GM19372 (cell line): ENCODE results near the gene CMC2.

Source experiments
- ATAC-seq: cut with Tn5 transposase; IDR thresholded peaks from one replicate; pipeline ENCODE4 v1.9.1; 2021; ENCODE audit warnings: mild to moderate bottlenecking, low read depth, moderate library complexity; ENCODE audit not compliant: unreplicated experiment

The CMC2 gene

DNA sequence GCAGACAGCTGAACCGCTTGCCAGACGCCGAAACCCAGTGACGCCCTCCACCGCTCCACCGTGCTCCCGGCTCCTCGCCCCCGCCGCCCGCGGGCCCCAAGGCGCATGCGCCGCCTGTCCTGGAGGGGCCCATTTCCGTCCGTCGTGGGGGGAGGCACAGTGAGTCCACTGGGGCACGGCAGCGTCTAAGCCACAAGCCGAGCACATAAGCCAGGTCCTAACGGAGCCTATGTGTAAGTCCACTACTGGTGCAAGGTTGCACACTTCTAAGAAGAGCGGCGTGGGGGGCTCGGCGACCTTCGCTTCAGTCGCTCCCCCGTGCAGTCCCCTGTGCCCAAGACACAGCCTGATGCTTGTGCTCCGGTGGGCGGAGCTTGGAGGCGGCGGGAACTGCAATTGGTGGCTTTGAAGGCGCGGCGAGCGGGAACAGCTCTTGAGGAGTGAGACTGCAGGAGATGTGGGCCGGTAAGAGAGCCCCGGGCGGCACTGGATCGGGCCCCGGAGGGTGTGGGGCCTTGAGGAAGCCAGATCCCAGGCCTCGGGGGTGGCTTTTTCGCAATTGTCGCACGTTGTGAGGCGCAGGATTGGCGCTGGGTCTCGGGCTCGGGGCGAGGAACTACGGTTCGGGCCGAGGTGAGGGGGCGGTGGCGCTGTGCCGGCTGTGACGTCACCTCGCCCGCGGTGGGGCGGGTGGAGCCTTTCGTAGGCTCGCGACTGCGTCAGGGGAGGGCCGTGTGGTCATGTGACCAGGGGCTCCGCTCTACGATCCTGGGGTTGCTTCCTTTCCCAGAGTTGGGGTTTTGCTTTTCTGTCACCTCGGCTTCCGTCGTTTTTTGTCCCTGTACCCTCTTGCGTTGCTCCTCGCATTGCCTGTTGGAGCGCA lies at the start of gene CMC2, which contains the start of gene CENPN:
TSS of gene CMC2 (minus strand) at position 73 of the 883 bp plus-strand sequence. CDS start 9,491 bp downstream, outside the sequence.
TSS of gene CENPN (plus strand) at position 402 of the 883 bp plus-strand sequence. CDS start 4,726 bp downstream, outside the sequence.
- ATAC-seq, result peak; percentile 79

DNA sequence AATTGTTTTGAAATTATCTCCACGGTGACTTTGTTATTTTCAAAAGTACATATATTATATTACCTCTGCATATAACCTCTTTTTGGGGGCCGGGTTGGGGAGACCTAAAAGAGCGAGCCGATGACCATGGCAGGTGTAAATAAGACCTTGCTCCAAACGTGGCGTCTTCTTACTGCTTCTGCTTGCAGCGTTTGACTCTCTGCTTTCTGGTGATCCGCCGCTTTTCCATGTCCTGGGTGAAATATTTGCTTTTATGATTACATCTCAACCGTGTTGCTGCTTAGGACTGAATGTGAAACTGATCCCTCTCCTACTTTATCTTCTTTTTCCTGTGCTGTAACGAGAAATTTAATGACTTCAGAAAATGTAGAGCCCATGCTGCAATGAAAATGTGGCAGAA lies 47.1 kb upstream of the CMC2 start:
- no peak for ATAC-seq

DNA sequence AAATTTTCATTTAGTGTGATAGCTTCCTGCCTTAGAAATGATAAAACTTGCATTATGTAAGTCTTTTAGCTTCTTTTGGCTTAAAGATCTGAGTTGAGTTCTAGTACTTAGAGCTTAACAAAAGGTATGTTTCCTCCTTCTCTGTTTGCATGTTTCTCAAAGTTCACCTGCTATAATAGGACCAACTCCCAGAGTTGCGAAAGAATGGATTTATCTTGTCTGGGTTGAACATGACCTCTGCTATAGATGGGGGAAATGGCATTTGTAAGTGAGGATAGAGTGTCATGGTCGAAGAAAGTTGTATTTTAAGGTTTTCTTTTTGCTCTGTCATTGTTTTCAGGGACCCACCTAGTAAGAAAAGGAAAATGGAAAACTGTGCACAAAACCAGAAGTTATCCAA lies 36.1 kb upstream of the CMC2 start:
- no peak for ATAC-seq

DNA sequence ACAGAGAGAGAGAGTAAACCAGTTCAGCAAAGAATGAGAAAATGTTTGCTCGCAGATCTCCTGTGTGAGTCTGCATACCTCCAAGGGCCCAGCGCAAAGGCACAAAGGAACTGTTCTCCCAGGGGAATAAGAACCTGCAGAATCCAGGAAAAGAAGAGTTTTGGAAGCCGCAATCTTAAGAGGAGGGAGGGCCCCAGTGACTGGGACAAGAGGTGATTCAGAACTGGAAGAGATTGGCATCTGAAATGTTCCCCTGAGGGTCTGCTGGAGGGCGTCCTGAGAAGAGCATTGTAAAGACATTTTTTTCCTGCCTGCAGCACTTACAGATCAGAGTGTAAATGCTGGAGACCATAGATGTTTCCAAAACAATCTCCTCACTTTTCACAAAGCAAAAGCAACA lies 35.0 kb upstream of the CMC2 start:
- ATAC-seq, result no peak

DNA sequence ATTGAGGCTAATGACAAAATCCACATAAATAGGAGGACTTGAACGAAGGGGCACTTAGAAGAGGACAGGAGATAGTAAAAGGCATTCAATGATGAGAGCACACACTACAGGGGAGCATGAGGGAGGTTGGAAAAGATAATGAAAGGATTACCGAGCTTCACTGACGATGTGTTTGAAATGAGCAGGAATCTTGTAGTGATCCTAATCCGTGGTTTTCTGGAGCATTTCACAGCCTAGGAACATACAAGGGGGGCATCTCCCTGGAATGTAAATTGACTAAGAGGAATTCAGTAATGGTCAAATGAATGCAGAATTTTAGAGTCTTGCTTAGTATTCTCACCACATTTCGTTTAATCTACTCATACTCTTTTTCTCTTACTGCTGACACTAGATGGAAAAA lies 34.2 kb upstream of the CMC2 start:
- ATAC-seq, result no peak

DNA sequence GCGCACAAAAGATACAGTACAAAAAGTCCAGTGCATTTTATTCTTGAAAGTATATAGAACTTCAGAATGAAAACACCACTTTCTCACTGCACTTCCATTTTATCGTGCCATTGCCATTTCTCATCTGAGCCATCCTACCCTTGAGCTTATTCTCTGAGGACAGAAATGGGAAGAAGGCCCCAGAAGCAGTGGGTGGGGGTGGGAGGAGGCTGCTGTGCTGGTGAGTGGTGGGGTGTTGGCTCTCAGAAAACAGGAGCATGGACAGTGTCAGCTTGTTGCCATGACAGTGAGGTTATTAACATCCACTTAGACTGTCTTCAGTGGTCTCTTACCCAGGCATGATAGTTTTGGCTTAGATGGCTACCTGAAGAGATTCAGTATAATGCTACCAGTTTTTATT lies 33.4 kb upstream of the CMC2 start:
- ATAC-seq, result no peak

DNA sequence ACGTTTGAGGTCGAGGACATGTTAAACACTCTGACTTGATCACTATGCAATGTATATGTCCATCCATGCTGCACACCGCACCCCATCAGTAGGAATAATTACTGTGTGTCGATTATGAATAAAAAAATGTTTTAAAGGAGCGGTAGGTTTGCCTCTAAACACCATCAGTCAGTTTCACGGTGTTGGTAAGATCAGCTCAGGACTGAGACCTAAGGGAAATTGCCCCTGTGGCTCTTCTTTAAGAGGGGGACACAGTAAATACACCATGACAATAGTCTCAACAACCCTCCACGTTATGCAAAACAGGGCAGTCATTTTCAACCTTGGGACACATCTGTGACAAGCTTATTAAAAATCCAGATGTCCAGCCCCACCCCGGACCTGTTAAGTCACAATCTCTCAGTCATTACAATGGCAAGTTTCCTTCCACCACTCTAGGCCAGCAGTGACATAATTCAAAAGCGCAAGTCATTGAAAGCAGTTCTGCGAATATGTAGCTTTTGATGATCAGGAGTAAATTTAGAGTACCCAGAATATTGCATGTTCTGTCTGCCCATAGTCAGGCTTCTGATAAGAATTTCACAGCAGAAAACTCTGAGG lies 30.2 kb upstream of the CMC2 start:
- no peak for ATAC-seq

DNA sequence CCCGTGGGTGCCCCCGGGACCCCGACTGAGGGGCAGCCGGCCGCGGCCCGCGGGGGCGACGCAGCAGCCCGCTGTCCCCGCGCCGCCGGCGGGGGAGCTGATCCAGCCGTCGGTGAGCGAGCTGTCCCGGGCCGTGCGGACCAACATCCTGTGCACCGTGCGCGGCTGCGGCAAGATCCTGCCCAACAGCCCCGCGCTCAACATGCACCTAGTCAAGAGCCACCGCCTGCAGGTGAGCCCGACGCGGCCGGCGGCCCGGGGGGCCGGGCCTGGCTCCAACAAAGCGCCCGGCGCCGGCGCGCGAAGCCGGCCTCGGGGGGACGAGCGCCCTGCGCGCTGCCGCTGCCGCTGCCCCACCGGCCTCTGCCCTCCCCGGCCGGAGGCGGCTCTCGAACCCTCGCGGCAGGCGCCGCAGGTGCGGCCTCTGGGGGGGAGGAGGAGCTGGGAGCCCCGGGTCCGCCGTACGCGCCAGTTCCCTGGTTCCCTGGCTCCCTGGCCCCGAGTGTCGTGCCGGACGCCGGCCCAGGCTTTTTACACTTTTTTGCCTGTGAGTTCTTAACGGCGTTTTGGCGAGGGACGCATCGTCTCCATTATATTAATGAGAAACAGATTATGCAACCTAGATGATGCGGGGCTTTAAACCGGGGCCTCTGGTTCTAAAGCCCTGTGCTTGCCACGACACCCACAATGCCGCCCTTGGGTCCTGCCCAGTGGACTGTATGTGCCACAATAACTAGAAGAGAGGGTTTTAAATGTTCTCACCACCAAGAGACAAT lies 29.5 kb upstream of the CMC2 start:
- ATAC-seq, result peak; percentile 49

DNA sequence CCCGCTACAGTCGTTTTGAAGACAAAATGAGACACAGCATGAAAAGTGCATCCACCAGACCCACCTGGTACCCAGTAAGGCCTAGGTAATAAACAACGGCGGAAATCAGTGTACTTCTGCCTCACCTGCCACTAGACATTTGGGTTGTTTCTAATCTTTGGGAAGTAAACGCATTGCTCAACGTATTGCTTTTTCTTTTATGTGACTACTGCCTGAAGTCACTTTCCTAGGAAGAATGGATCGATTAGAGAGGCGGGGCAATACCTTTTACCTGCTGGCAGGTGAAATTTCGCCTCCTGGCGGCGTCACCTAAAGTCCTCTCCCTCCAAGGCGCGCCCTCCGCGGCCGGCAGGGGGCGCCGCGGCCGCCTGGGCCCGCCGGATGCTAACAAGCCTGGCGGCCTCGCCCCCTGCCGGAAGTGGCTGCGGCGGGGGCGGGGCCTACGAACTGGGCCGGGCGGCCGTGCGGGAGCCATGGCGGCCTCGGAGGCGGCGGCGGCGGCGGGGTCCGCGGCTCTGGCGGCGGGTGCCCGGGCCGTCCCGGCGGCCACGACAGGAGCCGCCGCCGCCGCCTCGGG lies 28.8 kb upstream of the CMC2 start, which contains the start of gene ATMIN:
TSS of gene ATMIN (plus strand) at position 445 of the 577 bp plus-strand sequence. CDS start at position 474, 29 bp downstream.
- peak; percentile 91 for ATAC-seq

DNA sequence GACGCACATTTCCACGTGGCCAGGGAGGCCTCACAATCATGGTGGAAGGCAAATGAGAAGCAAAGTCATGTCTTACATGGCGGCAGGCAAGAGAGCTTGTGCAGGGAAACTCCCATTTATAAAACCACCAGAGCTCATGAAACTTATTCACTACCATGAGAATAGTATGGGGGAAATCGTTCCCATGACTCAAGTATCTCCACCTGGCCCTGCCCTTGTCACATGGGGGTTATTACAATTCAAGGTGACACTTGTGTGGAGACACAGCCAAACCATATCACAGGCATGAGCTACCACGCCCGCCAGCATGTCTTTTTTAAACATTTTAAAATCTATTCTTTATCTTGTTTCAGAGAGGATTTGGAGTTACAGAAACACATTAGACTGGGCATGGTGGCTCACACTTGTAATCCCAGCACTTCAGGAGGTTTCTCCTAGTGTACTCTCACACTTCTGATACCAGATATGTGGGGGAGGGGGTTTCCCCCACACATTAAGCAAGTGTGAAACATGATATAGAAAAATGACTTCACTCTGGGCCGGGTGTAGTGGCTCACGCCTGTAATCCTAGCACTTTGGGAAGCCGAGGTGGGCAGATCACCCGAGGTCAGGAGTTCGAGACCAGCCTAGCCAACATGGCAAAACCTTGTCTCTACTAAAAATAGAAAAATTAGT lies 23.4 kb upstream of the CMC2 start:
- no peak for ATAC-seq

DNA sequence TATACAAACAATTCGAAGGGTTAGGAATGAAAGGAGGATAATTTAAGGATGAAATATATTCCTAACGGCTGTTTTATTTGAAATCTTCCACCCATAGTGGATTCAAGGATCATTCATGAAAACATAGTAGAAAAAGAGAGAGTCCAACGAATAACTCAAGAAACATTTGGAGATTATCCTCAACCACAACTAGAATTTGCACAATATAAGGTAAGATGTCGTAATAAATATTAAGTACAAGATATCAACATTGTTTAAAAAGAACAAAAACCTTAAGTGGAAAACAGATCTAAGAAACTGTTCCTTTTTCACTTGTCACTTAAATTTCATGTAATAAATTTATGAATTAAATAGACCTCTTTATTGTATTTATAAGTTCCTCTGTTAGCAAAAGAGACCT lies 19.7 kb upstream of the CMC2 start:
- ATAC-seq, result no peak

DNA sequence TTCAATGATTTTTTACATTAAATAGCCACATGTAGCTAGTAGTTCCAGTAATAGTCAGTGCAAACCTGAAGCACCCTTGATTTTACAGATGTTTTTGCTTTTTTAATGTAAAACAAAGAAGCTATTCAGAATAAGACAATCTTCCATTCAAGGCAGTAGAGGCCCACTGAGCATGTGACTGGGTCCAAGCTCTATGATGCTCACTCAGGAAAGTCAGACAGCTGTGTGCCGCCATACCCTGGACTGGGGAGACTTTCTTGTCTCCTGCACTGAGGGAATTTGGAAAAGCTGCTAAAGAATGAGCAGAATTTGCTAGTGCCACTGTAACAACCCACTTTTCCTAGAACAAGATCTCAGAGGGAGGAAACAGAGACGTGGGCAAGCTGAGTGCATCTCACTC lies 11.8 kb upstream of the CMC2 start:
- ATAC-seq, result no peak

DNA sequence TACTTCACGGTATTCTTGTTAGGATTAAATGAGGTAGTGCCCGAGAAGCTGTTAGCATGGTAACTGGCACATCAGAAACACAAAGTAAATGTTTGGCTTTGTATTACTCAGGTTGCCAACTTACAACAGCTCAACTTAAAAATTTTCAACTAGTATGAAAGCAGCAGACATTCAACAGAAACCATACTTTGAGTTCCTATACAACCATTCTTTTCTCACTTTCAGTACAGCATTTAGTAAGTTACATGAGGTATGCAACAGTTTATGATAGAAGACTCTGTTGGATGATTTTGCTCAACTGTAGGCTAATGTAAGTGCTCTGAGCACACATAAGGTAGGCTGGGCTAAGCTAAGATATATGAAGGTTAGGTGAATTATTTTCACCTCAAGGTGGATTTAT lies 8.0 kb upstream of the CMC2 start:
- ATAC-seq, result no peak

DNA sequence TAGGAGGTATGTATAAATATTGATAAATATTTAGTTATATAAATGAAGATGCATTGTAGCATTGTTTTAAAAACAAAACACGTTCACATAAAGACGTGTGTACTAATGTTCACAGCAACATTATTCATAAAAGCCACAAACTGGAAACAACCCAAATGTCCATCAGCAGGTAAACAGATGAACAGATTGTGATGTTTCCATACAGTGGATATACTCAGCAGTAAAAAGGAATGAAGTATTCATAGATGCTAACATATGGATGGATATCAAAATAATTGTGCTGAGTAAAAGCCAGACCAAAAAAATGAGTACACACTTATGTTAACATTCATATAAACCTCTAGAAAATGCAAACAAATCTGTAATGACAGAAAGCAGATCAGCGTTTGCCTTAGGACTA lies 6.3 kb upstream of the CMC2 start:
- no peak for ATAC-seq

DNA sequence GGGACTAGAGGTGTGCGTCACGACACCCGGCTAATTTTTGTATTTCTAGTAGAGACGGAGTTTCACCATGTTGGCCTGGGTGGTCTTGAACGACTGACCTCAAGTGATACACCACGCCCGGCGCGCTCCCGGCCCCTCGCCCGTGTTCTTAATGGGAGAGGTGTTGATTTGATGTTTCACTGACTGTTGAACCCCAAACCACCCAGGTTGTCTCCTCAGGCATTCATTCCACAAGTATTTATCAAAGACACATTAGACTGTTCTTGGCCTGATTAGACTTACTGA lies 1.8 kb upstream of the CMC2 start:
- ATAC-seq, result no peak

DNA sequence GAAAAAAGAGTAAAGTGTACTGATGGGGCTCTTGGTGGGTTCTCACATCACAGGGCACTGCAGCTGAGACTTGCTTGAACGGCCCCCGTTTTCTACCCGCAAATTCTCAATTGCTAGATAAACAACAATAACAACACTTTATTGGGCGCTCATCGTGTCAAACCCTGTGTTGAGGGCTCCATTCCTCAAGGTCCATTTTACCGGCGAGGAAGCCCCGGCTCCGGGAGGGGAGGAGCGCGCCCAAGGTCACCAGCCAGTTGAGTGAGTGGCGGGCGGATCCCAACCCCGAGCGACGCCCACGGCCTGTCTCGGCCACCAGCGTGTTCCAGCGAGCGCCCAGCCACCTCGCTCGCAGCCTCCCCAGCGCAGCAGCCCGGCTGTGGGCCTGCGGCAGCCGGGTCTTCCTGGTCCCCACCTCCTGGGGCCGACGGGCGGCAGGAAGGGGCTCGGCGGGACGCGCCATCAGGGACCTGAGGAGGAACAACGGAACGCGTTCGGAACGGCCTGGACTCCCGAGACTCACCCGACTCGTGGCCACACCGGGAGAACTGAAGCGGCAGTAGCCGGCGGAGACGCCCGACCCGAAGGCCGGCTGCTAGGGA lies 373 bp downstream of the CMC2 start:
- ATAC-seq, result peak; percentile 32

DNA sequence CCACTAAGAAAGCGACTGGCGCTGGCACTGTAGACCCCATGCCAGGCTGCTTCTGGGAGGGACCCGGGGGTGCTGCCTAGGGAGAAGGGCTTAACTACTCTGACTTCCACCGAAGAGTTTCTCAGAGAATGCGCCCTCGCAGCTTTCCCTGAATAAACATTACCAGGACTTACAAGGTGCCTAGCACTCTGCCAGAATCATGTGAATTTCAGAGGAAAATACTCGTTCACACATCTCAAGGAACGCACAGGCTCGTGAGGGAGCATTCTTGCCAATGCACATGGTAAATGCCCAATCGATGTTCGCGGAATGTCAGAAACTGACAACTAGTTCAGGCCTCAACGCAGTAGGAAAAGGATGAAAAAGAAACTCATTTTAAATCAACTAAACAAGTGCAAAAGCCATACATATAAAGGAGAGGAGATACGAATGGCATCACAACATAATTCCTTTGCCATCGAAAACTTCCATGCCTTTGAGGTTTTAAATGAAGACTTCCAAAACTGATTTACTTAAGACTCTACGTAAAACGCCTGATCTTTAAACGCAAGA lies 999 bp downstream of the CMC2 start:
- ATAC-seq, result no peak

DNA sequence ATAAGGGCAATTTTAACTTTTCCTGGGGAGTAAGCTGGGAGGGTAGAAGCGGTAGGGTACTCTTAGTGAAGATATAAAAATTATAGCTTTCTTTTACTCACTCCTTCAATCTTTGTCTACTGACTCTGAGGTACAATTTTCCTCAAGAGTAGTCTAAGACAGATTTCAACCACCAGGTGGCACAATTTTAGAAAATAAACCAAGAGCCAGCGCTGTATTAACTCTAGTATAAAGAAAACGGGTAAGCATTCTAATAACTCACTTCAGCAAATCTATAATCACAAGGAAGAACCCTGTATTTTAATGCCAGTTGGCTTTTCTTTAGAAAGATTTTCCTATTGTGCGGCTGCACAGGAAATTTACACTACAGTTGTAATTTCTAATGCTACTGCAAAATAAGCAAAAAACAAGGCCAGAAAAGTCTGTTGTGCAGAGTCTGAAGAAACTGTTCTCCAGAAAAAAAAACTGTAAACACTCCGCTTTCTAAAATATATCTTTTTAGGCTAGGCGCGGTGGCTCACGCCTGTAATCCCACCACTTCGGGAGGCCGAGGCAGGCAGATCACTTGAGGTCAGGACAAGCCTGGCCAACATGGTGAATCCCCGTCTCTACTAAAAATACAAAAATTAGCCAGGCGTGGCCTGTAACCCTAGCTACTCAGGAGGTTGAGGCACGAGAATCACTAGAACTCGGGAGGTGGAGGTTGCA lies 1.9 kb downstream of the CMC2 start:
- no peak for ATAC-seq
